OCI-LY1 (cell line): Measurements from ENCODE around the gene SNAI3.

Experiments used
- CTCF ChIP-seq: fragments of 200-600 bp; sonication (generic), shearing (Covaris generic); IDR thresholded peaks from 2 replicates; pipeline ENCODE4 v1.5.1; 2017; ENCODE audit warnings: mild to moderate bottlenecking, antibody characterized with exemption, low read length, moderate library complexity, mixed read lengths
- EZH2 ChIP-seq: fragments of 200-600 bp; sonication (generic), shearing (Covaris generic); IDR thresholded peaks from 2 replicates; pipeline ENCODE4 v1.8.0; 2017; ENCODE audit warnings: borderline replicate concordance, mixed run types, mild to moderate bottlenecking, antibody characterized with exemption, low read length, moderate library complexity, mixed read lengths

GRCh38 chr16:88697831-88698615 is 11.7 kb upstream of the SNAI3 start:
- TF ChIP-seq EZH2 (no peak), CTCF (no peak)
